ENCODE measurements around the gene PPP2R5B. TPM values are rescaled to one million over a fixed set of nuclear protein-coding genes. Genes with fewer than 3 reads are reported as not detected.

PPP2R5B gene
- total RNA-seq, 1 experiment from 2014 or later: 14.0 TPM

DNA sequence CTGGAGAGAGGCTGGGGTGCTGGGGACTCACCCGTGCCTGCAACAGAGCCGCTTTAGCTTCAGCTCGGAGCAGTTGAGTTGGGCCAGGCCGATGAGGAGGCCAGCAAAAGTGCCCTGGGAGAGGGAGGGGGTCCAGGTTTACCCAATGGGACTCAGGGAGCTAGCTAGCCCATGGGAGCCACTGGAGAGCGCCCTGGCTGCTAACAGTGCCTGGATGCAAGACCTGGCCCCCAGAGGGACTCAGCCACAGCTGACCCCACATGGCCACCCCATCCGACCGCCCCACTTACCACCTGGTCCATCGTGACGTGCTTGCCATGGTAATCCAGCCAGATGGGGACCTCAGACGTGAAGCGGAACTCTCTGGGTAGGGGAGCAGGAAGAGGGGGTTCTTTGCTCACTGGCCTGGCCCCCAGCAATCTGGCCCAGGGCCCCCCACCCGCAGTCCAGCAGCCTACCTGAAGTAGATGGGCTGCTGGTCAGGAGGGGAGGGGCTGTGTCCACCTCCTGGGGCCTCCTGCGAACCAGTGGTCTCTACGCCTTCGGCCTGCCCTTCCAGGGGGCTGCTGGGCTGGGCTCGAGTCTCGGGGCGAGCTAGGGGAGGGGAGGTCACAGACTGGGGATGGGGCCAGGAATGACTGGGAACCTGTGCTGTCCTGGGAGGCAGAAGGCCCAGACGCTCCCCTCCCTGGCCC is 27.0 kb upstream of the PPP2R5B start:
- peaks cover 20% of the 10 kb centered on the region for H3K4me1 ChIP-seq (ENCODE audit: control insufficient read depth, insufficient read depth, low read length)
- POLR2A ChIA-PET: no interaction called here
- no peak for DNase-seq (ENCODE audit: low read depth, low spot score)
- no peaks in the 10 kb centered on the region for H3K27me3 ChIP-seq (ENCODE audit: control insufficient read depth, insufficient read depth, low read length)
- H3K27ac ChIP-seq (ENCODE audit: low read length): no peak overlapping the region
- H3K4me3 ChIP-seq (ENCODE audit: low read depth in 2 of 2, low read length in 2 of 2): no peak overlapping the region
- intact Hi-C loops (cut with micrococcal nuclease; ENCODE audit: unreplicated experiment): no loop called here
- H3K36me3 ChIP-seq (ENCODE audit: control insufficient read depth, insufficient read depth, low read length): no peaks in the 10 kb centered on the region; the same call in 1 of the 2 replicates
- in situ Hi-C loops (cut with HindIII; ENCODE audit: low pct_unique_long_range_greater_than_20kb, low sequenced_read_pairs): no loop called here
- CTCF ChIA-PET: interaction anchor here (0.7 kb wide), 2 partner anchors 9 to 15 kb away, joined by 3 to 13 read pairs; no protein-coding TSS in a partner anchor
- H3K9me3 ChIP-seq (ENCODE audit: control insufficient read depth, insufficient read depth, low read depth, low read length): no peaks in the 10 kb centered on the region
- TF ChIP-seq, protein P1, sequence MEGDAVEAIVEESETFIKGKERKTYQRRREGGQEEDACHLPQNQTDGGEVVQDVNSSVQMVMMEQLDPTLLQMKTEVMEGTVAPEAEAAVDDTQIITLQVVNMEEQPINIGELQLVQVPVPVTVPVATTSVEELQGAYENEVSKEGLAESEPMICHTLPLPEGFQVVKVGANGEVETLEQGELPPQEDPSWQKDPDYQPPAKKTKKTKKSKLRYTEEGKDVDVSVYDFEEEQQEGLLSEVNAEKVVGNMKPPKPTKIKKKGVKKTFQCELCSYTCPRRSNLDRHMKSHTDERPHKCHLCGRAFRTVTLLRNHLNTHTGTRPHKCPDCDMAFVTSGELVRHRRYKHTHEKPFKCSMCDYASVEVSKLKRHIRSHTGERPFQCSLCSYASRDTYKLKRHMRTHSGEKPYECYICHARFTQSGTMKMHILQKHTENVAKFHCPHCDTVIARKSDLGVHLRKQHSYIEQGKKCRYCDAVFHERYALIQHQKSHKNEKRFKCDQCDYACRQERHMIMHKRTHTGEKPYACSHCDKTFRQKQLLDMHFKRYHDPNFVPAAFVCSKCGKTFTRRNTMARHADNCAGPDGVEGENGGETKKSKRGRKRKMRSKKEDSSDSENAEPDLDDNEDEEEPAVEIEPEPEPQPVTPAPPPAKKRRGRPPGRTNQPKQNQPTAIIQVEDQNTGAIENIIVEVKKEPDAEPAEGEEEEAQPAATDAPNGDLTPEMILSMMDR (IDR thresholded peaks at IDR 0.05): no peak
- TF ChIP-seq POLR2AphosphoS5 (IDR thresholded peaks at IDR 0.05; ENCODE audit: low read depth, low read length) (no peak), TCF7L2 (IDR thresholded peaks at IDR 0.05; ENCODE audit: low read depth, low read length) (no peak)
- TF ChIP-seq, protein P2, sequence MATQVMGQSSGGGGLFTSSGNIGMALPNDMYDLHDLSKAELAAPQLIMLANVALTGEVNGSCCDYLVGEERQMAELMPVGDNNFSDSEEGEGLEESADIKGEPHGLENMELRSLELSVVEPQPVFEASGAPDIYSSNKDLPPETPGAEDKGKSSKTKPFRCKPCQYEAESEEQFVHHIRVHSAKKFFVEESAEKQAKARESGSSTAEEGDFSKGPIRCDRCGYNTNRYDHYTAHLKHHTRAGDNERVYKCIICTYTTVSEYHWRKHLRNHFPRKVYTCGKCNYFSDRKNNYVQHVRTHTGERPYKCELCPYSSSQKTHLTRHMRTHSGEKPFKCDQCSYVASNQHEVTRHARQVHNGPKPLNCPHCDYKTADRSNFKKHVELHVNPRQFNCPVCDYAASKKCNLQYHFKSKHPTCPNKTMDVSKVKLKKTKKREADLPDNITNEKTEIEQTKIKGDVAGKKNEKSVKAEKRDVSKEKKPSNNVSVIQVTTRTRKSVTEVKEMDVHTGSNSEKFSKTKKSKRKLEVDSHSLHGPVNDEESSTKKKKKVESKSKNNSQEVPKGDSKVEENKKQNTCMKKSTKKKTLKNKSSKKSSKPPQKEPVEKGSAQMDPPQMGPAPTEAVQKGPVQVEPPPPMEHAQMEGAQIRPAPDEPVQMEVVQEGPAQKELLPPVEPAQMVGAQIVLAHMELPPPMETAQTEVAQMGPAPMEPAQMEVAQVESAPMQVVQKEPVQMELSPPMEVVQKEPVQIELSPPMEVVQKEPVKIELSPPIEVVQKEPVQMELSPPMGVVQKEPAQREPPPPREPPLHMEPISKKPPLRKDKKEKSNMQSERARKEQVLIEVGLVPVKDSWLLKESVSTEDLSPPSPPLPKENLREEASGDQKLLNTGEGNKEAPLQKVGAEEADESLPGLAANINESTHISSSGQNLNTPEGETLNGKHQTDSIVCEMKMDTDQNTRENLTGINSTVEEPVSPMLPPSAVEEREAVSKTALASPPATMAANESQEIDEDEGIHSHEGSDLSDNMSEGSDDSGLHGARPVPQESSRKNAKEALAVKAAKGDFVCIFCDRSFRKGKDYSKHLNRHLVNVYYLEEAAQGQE (IDR thresholded peaks at IDR 0.05; ENCODE audit: insufficient read depth in 1 of 2, low read depth in 2 of 2, low read length in 1 of 2): no peak
- no peak for ATAC-seq
- no TSS peak for BruUV-seq (replicated peaks)

DNA sequence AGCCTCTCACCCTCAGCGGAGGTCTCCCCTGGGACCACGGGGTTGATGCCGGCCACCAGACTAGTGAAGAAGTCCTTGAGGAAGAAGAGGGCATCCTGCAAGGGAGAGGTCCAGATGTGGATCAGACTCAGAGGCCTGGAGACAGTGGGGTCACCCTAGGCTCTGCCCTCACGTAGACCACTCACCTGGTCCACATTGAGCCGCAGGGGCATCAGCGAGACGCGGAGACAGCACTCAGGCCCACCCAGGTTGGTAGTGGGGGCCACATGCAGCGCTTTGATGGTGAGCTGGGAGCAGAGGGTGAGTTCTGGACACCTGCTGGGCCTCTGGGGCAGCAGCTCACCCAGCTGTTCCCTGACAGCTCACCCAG is 26.4 kb upstream of the PPP2R5B start:
- Histone ChIP-seq H3K27ac (ENCODE audit: low read length) (no peak overlapping the region), H3K4me3 (ENCODE audit: low read depth in 2 of 2, low read length in 2 of 2) (no peak overlapping the region), H3K27me3 (ENCODE audit: control insufficient read depth, insufficient read depth, low read length) (no peaks in the 10 kb centered on the region), H3K9me3 (ENCODE audit: control insufficient read depth, insufficient read depth, low read depth, low read length) (no peaks in the 10 kb centered on the region), H3K4me1 (ENCODE audit: control insufficient read depth, insufficient read depth, low read length) (peaks cover 20% of the 10 kb centered on the region), H3K36me3 (ENCODE audit: control insufficient read depth, insufficient read depth, low read length) (no peaks in the 10 kb centered on the region; the same call in 1 of the 2 replicates)
- ATAC-seq (no peak), DNase-seq (ENCODE audit: low read depth, low spot score) (no peak)
- ChIA-PET CTCF (interaction anchor here (0.8 kb wide), 1 partner anchor 10 kb away, joined by 3 read pairs; no protein-coding TSS in a partner anchor), POLR2A (no interaction called here)
- TF ChIP-seq, protein P1 (IDR thresholded peaks at IDR 0.05): no peak
- TF ChIP-seq TCF7L2 (IDR thresholded peaks at IDR 0.05; ENCODE audit: low read depth, low read length): no peak
- TF ChIP-seq, protein P2 (IDR thresholded peaks at IDR 0.05; ENCODE audit: insufficient read depth in 1 of 2, low read depth in 2 of 2, low read length in 1 of 2): no peak
- TF ChIP-seq POLR2AphosphoS5 (IDR thresholded peaks at IDR 0.05; ENCODE audit: low read depth, low read length): no peak
- TF ChIP-seq SIN3A (IDR thresholded peaks at IDR 0.05; ENCODE audit: borderline replicate concordance, insufficient read depth, low read depth, low read length): no peak
- intact Hi-C loops (cut with micrococcal nuclease; ENCODE audit: unreplicated experiment): no loop called here
- no TSS peak for BruUV-seq (replicated peaks)
- in situ Hi-C loops (cut with HindIII; ENCODE audit: low pct_unique_long_range_greater_than_20kb, low sequenced_read_pairs): no loop called here

Measured in Panc1 (cell line).